IPS-18c (cell line): ENCODE data around the gene KCNH1.

ENCODE experiments used
- H3K4me3 ChIP-seq: 2 replicates; pipeline ENCODE4 v1.7.0; 2013; ENCODE audit warnings: low read depth, mild to moderate bottlenecking, low read length, moderate library complexity; ENCODE audit not compliant: insufficient read depth
- H3K9me3 ChIP-seq: one replicate; pipeline ENCODE4 v1.6.1; 2013; ENCODE audit warnings: mild to moderate bottlenecking, low read length, moderate library complexity; ENCODE audit not compliant: control insufficient read depth, insufficient read depth

KCNH1 gene

GRCh38 chr1:211133836-211134669 is at the start of gene KCNH1:
TSS of gene KCNH1 (minus strand) at chr1:211134148. CDS start at chr1:211133945, 203 bp downstream.
- Histone ChIP-seq H3K9me3 (no peaks in the 10 kb centered on the region), H3K4me3 (peak within 1 kb of the TSS; percentile 64)

DNA sequence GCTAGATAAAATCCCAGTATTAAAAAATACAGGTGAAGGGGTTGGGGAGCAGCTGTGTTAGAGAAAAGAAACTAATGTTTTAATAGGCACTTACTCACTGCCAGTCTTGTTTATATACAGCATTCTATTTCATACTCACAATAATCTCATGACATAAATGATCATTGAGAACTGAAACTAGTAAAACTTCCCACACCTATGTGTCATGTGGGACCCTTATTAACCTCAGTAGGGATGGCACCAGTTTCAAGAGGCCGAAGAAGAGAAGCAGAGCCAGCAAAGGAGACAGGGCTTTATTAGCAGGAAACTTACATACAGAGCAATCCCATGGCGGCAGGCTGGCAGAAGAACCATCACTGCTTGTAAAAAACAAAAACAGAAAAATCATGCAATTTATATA is 48.8 kb upstream of the KCNH1 start:
- no peak overlapping the region for H3K4me3 ChIP-seq

DNA sequence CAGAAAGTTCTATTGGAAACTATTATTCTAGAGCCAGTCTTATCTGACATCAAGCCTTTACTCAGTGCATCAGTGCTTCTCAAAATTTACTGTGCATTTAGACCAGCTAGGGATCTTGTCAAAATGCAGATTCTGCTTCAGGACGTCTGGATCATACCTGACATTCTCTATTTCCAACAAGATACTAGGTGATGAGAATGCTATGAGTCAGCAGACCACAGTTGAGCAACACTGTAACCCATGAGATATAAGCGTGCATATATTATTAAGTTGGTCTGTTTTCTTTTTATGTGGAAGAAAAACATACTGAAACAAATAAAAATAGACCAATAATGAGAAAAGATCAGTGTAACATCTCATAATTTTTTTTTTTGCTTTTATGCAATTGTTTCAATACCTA is 40.4 kb upstream of the KCNH1 start:
- H3K4me3 ChIP-seq = no peak overlapping the region
- H3K9me3 ChIP-seq = peaks cover 3% of the 10 kb centered on the region

More for the DNA sequence above, 48.8 kb upstream of the KCNH1 start:
- no peaks in the 10 kb centered on the region for H3K9me3 ChIP-seq

GRCh38 chr1:211172657-211173056 is 38.7 kb upstream of the KCNH1 start:
- Histone ChIP-seq H3K9me3 (peaks cover 9% of the 10 kb centered on the region), H3K4me3 (no peak overlapping the region)

- Histone ChIP-seq H3K9me3 (peaks cover 9% of the 10 kb centered on the region), H3K4me3 (no peak overlapping the region)
Measured at GRCh38 chr1:211169353-211169752, 35.4 kb upstream of the KCNH1 start.

DNA sequence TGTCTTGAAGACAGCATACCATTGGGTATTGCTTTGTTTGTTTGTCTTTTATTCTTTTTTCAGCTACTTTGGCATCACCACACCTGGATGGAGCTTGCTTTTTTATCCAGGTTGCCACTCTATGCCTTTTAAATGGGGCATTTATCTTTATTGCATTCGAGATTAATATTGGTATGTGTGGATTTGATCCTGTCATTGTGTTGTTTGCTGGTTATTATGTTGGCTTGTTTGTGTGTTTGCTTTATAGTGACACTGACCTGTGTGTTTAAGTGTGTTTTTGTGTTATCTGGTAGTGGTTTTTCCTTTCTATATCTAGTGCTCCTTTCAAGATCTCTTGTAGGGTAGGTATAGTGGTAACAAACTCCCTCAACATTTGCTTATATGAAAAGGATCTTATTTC is 24.9 kb upstream of the KCNH1 start:
- Histone ChIP-seq H3K9me3 (peaks cover 2% of the 10 kb centered on the region), H3K4me3 (no peak overlapping the region)

DNA sequence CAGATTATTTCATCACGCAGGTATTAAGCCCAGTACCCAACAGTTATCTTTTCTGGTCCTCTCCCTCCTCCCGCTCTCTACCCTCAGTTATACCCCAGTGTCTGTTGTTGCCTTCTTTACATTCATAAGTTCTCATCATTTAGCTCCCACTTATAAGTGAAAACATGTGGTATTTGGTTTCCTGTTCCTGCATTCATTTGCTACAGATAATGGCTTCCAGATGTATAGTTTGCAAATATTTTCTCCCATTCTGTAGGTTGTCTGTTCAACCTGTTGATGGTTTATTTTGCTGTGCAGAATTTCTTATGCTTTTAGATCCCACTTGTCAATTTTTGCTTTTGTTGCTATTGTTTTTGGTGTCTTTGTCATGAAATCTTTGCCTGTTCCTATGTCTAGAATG is 21.1 kb upstream of the KCNH1 start:
- Histone ChIP-seq H3K4me3 (no peak overlapping the region), H3K9me3 (peaks cover 2% of the 10 kb centered on the region)

DNA sequence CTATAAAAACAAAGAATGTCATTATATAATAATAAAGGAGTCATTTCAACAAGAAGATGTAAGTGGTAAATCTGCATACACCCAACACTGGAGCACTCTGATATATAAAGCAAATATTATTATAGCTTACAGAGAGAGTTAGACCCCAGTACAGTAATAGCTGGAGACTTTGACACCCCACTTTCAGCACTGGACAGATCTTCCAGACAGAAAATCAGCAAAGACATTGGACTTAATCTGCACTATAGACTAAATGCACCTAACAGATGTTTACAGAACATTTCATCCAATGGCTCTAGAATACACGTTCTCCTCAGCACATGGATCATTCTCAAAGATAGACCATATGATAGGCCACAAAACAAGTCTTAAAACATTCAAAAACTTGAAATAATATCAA is 20.0 kb upstream of the KCNH1 start:
- H3K9me3 ChIP-seq = no peaks in the 10 kb centered on the region
- H3K4me3 ChIP-seq = no peak overlapping the region

DNA sequence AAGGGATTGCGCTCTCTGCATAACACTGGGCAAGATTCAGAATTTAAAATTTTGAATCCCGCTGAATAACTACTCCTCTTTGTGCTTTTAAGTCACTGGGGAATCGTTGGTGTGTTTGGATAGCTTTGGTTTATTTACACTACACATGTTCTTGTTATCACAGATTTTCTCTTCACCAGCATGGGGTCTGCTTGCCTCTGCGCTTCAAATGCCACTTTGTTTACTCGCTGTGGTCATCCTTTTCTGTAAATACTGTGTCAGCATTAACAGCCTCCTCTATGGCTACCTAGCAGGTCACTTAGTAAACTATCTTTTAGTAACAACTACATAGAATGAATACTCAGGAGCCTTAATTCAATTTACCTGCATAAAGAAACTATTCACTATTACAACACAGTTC is 14.4 kb upstream of the KCNH1 start:
- H3K9me3 ChIP-seq = no peaks in the 10 kb centered on the region
- H3K4me3 ChIP-seq = no peak overlapping the region

DNA sequence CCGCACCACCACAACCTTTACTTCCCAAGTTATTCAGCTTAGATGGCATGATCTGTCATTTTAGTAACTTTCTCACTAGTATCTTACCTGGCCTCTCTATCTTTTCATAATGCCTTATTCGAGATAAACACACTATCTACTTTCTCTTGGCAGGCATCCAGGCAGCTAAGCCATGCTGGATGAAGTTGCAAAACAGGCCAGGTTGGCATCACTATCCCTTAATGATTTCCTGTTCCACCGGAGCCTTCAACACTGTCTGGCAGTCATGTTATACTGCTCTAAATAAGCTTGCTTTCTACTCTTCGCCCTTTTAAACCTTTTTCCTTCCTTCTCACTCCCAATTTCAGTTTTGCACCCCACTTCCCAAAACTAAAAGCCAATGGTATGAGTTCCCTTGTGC is 12.0 kb upstream of the KCNH1 start:
- no peaks in the 10 kb centered on the region for H3K9me3 ChIP-seq
- no peak overlapping the region for H3K4me3 ChIP-seq

GRCh38 chr1:211135342-211135950 is 1.5 kb upstream of the KCNH1 start:
- no peaks in the 10 kb centered on the region for H3K9me3 ChIP-seq

GRCh38 chr1:211133393-211133835 is 534 bp downstream of the KCNH1 start:
- Histone ChIP-seq H3K9me3 (no peaks in the 10 kb centered on the region), H3K4me3 (peak overlapping the region; percentile 64)

More at GRCh38 chr1:211135342-211135950, 1.5 kb upstream of the KCNH1 start:
- H3K4me3 ChIP-seq = no peak overlapping the region

DNA sequence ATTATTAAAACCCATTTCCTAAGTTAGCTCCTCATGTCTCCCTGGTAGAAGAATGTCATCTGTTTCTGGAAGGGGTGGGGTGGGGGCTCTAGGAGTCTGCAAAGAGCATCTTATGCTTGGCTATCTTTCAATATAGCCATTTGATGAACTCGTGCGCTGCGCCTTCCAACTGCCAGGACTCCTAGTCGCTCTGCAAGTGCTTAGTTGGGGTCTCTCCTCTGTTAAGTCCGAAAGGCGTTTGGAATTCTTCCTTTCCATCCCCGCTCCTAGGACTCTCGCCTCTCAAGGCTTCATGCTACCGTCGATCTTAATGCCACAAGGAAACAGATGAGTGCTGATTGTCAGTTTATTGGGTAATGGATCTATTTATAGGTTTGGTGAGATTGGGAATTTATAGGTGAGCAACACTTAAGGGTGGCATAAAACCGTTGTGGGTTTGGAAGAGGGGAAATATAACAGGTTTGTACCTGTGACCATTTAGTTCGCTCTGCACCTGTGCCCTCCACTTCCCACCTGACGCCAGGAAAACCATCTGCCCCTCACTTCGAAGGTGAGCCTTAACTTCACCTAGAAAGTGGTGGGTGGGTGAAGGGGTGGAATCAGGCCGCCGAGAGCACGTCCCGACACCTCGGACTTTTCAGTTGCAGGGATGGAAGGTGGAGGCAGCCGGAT is 1.1 kb downstream of the KCNH1 start:
- no peaks in the 10 kb centered on the region for H3K9me3 ChIP-seq
- H3K4me3 ChIP-seq = peak overlapping the region; percentile 64

DNA sequence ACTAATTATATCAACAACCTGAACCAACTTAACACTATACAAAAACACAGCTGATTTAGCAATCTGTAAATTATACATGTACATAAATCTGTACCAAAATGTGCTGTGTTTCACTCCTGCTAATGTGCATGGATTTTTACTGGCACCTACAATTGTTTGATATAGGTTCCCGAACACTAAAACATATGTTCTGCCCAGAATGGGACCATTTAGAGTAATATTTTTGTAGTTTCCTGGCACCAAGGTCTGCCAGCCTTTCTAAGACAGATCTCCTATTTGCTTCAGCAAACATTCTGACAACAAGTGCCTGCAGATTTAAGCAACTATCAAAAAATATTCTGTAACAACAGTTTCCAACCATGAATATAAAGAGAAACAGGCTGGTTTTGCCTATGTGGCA is 4.2 kb downstream of the KCNH1 start:
- Histone ChIP-seq H3K9me3 (no peaks in the 10 kb centered on the region), H3K4me3 (no peak overlapping the region)

DNA sequence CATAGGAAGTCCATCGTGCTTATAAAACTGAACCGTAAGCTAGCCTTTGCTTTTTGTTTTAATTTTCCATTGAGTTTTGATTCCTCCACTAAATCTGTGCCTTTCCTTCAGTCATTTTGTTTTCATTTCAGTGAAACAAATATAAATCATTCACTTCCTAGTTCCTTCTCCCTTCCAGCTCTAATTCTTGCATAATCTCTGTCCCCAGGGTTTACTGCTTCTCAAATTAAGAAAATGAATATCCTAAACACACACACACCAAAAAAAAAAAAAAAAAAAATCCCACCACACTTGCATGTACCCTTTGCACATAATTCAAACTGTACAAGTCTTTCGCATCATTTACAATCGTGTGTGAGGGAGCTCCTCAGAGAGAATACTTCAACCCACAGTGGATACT is 6.8 kb downstream of the KCNH1 start:
- Histone ChIP-seq H3K4me3 (no peak overlapping the region), H3K9me3 (no peaks in the 10 kb centered on the region)

DNA sequence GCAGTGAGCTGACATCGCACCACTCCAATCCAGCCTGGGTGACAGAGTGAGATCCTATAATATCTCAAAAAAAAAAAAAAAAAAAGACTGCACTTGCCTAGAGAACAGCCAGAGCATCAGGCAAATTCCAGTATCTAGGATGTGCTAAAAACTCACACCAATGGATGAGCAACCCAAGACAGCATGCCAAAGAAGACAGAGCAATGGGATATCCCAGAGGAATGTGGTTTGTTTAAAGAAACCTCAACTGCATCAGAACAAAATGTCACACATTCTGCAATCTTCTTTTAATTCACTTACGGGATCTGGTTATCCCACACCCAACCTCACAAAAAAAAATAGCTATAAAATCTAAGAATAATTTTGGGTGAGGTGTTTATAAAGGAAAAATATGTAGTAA is 7.3 kb downstream of the KCNH1 start:
- Histone ChIP-seq H3K9me3 (no peaks in the 10 kb centered on the region), H3K4me3 (no peak overlapping the region)

- no peaks in the 10 kb centered on the region for H3K9me3 ChIP-seq
- no peak overlapping the region for H3K4me3 ChIP-seq
Measured at GRCh38 chr1:211118407-211119102, 15.4 kb downstream of the KCNH1 start.
